HEK293T (cell line): Measurements from ENCODE around the gene ERVW-1.
"Not testable (repeated sequence)": the region's sequence is repeated elsewhere in the genome, so short reads cannot be mapped to it uniquely, and the experiment has no call there.

Source experiments
- CTCF ChIA-PET: fragments of 350-600 bp; formaldehyde crosslinking; extraction: SDS; loops from one replicate; lab custom pipeline; 2021; ENCODE audit warnings: antibody characterized with exemption, inconsistent platforms; lab: Yijun Ruan, JAX
- POLR2A ChIA-PET: fragments of 350-600 bp; formaldehyde crosslinking; extraction: SDS; loops from one replicate; lab custom pipeline; 2020; ENCODE audit warnings: antibody characterized with exemption, inconsistent platforms; lab: Yijun Ruan, JAX
- DNase-seq: peaks from one replicate; pipeline ENCODE4 v3.0.0; 2012; ENCODE audit warnings: mixed read lengths; ENCODE audit errors: extremely low spot score
- ARNT ChIP-seq: fragments of 450-650 bp; IDR thresholded peaks from 2 replicates; pipeline ENCODE4 v1.6.1; 2017; ENCODE audit warnings: mild to moderate bottlenecking
- BHLHE40 ChIP-seq: fragments of 450-650 bp; IDR thresholded peaks from 2 replicates; pipeline ENCODE4 v1.6.1; 2016; ENCODE audit warnings: mild to moderate bottlenecking, moderate library complexity, borderline replicate concordance
- CTBP1 ChIP-seq: fragments of 450-650 bp; IDR thresholded peaks from 2 replicates; pipeline ENCODE4 v1.6.1; 2016; ENCODE audit warnings: borderline replicate concordance
- FOXA1 ChIP-seq: fragments of 450-650 bp; IDR thresholded peaks from 2 replicates; pipeline ENCODE4 v1.6.1; 2016; ENCODE audit warnings: mild to moderate bottlenecking
- FOXK2 ChIP-seq: fragments of 450-650 bp; IDR thresholded peaks from 2 replicates; pipeline ENCODE4 v1.6.1; 2016; ENCODE audit warnings: mild to moderate bottlenecking
- FOXM1 ChIP-seq: fragments of 450-650 bp; IDR thresholded peaks from 2 replicates; pipeline ENCODE4 v1.6.1; 2017; ENCODE audit warnings: mild to moderate bottlenecking, borderline replicate concordance
- HDGF ChIP-seq: fragments of 450-650 bp; IDR thresholded peaks from 2 replicates; pipeline ENCODE4 v1.6.1; 2017; ENCODE audit warnings: antibody characterized with exemption, borderline replicate concordance
- L3MBTL2 ChIP-seq: fragments of 450-650 bp; conservative IDR thresholded peaks from 2 replicates; pipeline ENCODE4 v1.6.1; 2016; ENCODE audit warnings: mild to moderate bottlenecking
- LEF1 ChIP-seq: fragments of 450-650 bp; IDR thresholded peaks from 2 replicates; pipeline ENCODE4 v1.6.1; 2017; ENCODE audit warnings: mild to moderate bottlenecking, borderline replicate concordance
- NFRKB ChIP-seq: fragments of 450-650 bp; IDR thresholded peaks from 2 replicates; pipeline ENCODE4 v1.6.1; 2016; ENCODE audit warnings: mild to moderate bottlenecking, moderate library complexity
- PKNOX1 ChIP-seq: fragments of 450-650 bp; IDR thresholded peaks from 2 replicates; pipeline ENCODE4 v1.6.1; 2016
- SP1 ChIP-seq: fragments of 450-650 bp; IDR thresholded peaks from 2 replicates; pipeline ENCODE4 v1.6.1; 2017
- SUZ12 ChIP-seq: fragments of 450-650 bp; IDR thresholded peaks from 2 replicates; pipeline ENCODE4 v1.6.1; 2016; ENCODE audit warnings: mild to moderate bottlenecking
- TARDBP ChIP-seq: fragments of 450-650 bp; IDR thresholded peaks from 2 replicates; pipeline ENCODE4 v1.6.1; 2016
- ZNF384 ChIP-seq: fragments of 450-650 bp; IDR thresholded peaks from 2 replicates; pipeline ENCODE4 v1.6.1; 2016

The ERVW-1 gene

DNA sequence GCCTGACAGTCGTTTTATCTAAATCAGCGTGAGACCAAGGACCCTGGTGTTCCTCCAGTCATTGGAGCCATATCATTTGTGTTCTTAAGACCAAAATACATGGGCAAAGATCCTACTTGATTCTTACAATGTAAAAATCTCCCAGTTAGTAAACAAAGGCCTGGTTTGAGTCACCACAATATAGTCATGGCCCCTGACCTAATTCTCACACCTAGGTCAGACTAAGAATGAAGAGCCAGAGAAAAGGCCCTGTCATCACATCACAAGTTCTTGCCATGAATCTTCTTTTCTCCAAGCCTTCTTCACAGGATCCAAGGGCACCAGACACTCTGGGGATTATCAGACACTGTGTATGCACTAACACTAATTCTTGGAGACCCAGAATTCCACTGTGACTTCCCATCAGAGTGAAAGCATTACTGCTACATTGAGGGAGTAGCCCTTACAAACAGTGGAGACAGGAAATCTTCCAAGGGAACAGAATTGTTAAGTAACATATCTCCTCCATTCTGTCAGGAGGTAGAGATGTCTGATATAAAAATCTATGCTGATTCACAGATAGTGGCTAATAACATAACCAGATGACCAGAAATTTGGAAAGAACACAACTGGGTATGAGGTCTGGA is 7.6 kb upstream of the ERVW-1 start:
- POLR2A ChIA-PET = no interaction called here
- CTCF ChIA-PET = no interaction called here
- TF ChIP-seq CTBP1 (no peak), NFRKB (no peak), L3MBTL2 (no peak), FOXK2 (no peak), BHLHE40 (no peak), TARDBP (no peak), HDGF (no peak), ZNF384 (no peak)
- no peak for DNase-seq

GRCh38 chr7:92484226-92484625 is 6.5 kb upstream of the ERVW-1 start:
- POLR2A ChIA-PET, DNase-seq, CTCF ChIA-PET: not testable (repeated sequence)

DNA sequence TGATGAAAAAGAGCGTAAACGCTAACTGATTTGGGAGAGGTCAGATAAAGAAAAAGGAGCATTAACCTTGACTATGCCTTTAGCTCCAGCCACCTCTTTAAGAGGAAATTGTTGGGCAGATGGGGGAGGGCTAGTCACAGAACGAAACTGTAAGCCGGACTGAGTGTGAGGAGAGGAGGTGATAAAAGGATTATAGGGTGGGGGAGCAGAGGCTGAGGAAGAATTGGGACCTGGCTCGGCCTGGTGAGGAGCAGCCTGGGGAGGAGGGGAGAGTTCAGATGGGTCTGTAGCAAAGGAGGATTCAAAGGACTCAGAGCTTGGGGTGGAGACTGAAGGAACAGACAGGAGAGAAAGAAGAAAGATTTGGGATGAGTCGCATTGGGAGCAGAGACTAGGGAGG is 5.9 kb upstream of the ERVW-1 start:
- CTCF ChIA-PET, POLR2A ChIA-PET, DNase-seq: not testable (repeated sequence)

DNA sequence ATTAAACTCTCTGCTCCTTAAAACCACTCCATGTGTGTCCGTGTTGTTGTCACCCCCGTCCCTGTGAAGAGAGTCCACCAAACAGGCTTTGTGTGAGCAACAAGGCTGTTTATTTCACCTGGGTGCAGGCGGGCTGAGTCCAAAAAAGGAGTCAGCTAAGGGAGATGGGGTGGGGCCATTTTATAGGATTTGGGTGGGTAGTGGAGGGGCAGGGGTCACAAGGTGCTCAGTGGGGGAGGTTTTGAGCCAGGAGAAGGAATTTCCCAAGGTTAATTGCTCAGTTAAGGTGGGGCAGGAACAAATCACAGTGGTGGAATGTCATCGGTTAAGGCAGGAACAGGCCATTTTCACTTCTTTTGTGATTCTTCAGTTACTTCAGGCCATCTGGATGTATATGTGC is 1.4 kb upstream of the ERVW-1 start:
- CTCF ChIA-PET, POLR2A ChIA-PET, DNase-seq: not testable (repeated sequence)

GRCh38 chr7:92478711-92479110 is 965 bp upstream of the ERVW-1 start:
- no peak for TF ChIP-seq FOXM1
- no peak for TF ChIP-seq FOXK2
- no peak for TF ChIP-seq ZNF384
- TF ChIP-seq FOXA1 = no peak
- ChIA-PET POLR2A (no interaction called here), CTCF (no interaction called here)
- no peak for DNase-seq

- ChIA-PET CTCF (no interaction called here), POLR2A (no interaction called here)
- no peak for DNase-seq
- no peak for TF ChIP-seq NFRKB
- no peak for TF ChIP-seq SUZ12
- no peak for TF ChIP-seq FOXK2
- no peak for TF ChIP-seq TARDBP
Observed at GRCh38 chr7:92478095-92478494, 349 bp upstream of the ERVW-1 start.

DNA sequence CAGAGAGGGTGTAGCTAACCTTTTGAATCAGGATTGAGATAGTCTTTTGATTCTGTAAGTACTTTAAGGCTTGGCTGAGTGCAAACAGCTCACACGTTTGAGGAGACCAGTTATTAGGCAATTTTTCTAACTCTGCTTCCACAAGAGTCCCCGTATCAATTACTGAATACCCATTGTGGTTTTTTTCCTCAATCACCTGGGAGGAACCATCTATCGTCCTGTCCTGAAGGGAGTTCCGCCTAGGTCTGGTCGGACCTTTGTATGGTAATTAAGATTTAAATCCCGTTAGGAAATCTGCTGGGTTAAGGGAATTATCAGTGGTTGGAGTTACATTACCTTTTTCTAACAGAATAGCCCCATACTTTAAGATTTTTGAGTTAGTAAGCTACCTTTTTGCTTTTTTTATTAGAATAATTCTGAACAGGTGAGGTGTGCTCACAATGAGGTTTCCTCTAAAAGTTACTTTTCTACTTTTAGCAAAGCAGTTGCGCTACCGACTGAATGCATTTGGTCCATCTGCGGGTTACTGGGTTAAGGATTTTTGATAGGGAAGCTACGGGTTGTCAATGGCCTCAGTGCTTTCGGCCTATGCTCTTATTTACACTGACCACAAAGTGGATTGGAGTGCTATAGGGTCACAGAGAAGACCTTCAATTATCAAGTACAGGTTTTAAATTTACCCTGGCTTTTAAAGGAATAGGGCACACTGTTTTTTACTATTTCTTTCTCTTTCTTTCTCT is 1.7 kb downstream of the ERVW-1 start:
- DNase-seq, CTCF ChIA-PET, POLR2A ChIA-PET: not testable (repeated sequence)

DNA sequence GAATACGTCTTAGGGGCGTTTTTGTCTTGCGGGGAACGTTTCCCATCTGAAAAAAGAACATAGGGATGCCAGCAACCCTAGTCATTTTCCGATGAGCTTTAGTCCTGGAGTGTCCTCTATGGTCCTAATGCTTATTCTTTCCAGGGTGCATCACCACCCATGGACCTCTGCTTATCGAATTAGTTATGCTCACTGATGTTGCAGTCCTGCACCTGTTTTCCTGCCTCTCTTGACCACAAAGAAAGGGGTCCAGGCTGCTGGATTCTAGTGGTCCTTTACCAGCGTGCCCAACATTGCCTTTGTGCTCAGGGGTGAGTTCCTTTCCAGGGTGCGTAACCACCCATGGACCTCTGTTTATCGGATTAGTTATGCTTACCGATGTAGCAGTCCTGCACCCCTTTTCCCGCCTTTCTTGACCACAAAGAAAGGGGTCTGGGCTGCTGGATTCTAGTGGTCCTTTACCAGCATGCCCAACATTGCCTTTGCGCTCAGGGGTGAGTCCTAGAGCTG is 2.4 kb downstream of the ERVW-1 start:
- CTCF ChIA-PET, POLR2A ChIA-PET, DNase-seq: not testable (repeated sequence)

DNA sequence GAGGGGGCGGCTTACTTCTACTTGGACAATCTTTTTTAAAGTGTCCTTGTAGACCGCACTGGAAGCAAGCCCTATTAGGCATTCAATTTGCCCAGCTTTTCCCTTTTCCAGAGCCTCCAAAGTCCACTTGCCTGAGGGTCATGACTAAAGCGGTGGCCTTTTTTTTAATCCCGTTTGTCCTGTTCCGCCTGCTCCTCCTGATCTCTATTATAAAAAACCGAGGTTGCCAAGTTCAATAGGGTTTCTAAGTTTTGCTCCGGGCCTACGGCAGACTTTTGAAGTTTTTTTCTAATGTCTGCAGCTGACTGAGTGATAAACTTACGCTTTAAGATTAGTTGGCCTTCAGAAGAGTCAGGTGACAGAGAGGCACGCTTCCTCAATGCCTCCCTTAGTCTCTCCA is 3.8 kb downstream of the ERVW-1 start:
- POLR2A ChIA-PET, CTCF ChIA-PET, DNase-seq: not testable (repeated sequence)

DNA sequence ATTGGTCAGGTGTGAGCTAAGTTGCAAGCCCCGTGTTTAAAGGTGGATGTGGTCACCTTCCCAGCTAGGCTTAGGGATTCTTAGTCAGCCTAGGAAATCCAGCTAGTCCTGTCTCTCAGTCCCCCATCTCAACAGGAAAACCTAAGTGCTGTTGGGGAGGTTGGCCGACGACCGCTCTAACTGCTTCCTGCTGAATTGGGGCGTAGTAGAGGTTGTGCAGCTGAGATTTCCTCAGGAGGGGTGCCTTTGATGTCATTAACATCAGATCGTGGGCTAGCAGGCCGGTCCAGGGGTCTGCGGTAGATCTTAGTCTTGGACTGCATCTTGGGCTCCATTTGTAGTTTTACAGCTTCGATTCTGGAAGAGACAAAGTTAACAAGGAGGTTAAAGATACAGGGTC is 9.2 kb downstream of the ERVW-1 start:
- CTCF ChIA-PET, POLR2A ChIA-PET, DNase-seq: not testable (repeated sequence)

DNA sequence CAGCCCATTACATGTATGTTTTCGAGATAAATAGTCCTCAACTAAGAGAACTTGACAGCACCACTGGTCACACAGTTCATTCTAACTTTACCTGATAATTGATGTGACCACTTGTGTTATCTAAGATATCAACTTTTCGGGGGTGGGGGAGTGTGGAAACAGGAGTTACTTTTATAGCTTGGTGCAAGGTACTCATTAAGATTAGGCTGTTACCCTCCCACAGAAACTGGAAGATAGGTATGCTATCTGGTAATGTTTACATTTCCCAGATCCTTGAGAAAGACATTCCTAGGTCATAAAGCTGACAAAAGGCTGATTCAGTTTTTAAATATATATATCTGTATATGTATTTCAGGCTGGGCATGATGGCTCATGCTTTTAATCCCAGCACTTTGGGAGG is 11.1 kb downstream of the ERVW-1 start:
- ChIA-PET CTCF (interaction anchor here (1.2 kb wide), 1 partner anchor 8 kb away, joined by 3 read pairs; no protein-coding TSS in a partner anchor), POLR2A (no interaction called here)
- DNase-seq = no peak
- TF ChIP-seq CTBP1 (no peak), NFRKB (no peak), PKNOX1 (no peak), SP1 (no peak), LEF1 (no peak), FOXM1 (no peak), FOXA1 (no peak), TARDBP (no peak), HDGF (no peak), ARNT (no peak), BHLHE40 (no peak), ZNF384 (no peak), L3MBTL2 (no peak), SUZ12 (no peak)
